Measurements from ENCODE around the gene RAPGEF3.

The RAPGEF3 gene

GRCh38 chr12:47700263-47700662, 58.4 kb downstream of the RAPGEF3 start (continued):
- no peak for TF ChIP-seq ZSCAN5A (tag by site-specific recombination; IDR thresholded peaks at IDR 0.05)
- no peak for TF ChIP-seq RBAK (tag by site-specific recombination; IDR thresholded peaks at IDR 0.05)
- TF ChIP-seq ZNF701 (tag by site-specific recombination; IDR thresholded peaks at IDR 0.05) = no peak

- Histone ChIP-seq H3K27ac (ENCODE audit: extremely low read depth, low read depth, low read length) (no peak overlapping the region), H3K36me3 (ENCODE audit: control insufficient read depth in 2 of 2, insufficient read depth in 1 of 2, low read length in 2 of 2) (peaks cover 55 to 56% of the 10 kb centered on the region in 2 experiments), H3K4me1 (ENCODE audit: control insufficient read depth, insufficient read depth, low read length) (no peaks in the 10 kb centered on the region), H3K4me3 (ENCODE audit: low read depth, low read length) (no peak overlapping the region), H3K9me3 (ENCODE audit: control insufficient read depth, insufficient read depth, low read depth, low read length) (no peaks in the 10 kb centered on the region)
- TF ChIP-seq ZNF121 (tag by site-specific recombination; IDR thresholded peaks at IDR 0.05) = no peak
- TF ChIP-seq ZNF2 (tag by site-specific recombination; IDR thresholded peaks at IDR 0.05) = no peak
- TF ChIP-seq ZNF692 (tag by site-specific recombination; IDR thresholded peaks at IDR 0.05) = no peak
- no peak for TF ChIP-seq ZNF785 (tag by site-specific recombination; IDR thresholded peaks at IDR 0.05)
- no peak for TF ChIP-seq ZNF792 (tag by site-specific recombination; IDR thresholded peaks at IDR 0.05)
- no peak for TF ChIP-seq REPIN1 (tag by site-specific recombination; IDR thresholded peaks at IDR 0.05; ENCODE audit: low read depth)
- TF ChIP-seq EGR2 (tag by site-specific recombination; IDR thresholded peaks at IDR 0.05; ENCODE audit: low read depth) = no peak
- TF ChIP-seq ZNF18 (tag by site-specific recombination; IDR thresholded peaks at IDR 0.05) = no peak
- no peak for TF ChIP-seq ZNF341 (tag by site-specific recombination; IDR thresholded peaks at IDR 0.05; ENCODE audit: low read depth)
- TF ChIP-seq ZNF548 (tag by site-specific recombination; IDR thresholded peaks at IDR 0.05) = no peak
- no peak for TF ChIP-seq ZNF362 (tag by site-specific recombination; IDR thresholded peaks at IDR 0.05)
- TF ChIP-seq KLF10 (tag by site-specific recombination; IDR thresholded peaks at IDR 0.05) = no peak
- no peak for TF ChIP-seq ZNF623 (tag by site-specific recombination; IDR thresholded peaks at IDR 0.05)
- TF ChIP-seq ZNF660 (tag by site-specific recombination; IDR thresholded peaks at IDR 0.05) = no peak
- no peak for TF ChIP-seq ZBTB48 (tag by site-specific recombination; IDR thresholded peaks at IDR 0.05)
- no peak for TF ChIP-seq ZNF48 (tag by site-specific recombination; IDR thresholded peaks at IDR 0.05)
- TF ChIP-seq HOXD13 (CRISPR knock-in tag; IDR thresholded peaks at IDR 0.05; ENCODE audit: borderline replicate concordance) = no peak
- POLR2A ChIA-PET = interaction anchor here (0.6 kb wide), 1 partner anchor 1886 kb away, joined by 4 read pairs; no protein-coding TSS in a partner anchor
- CTCF ChIA-PET = interaction anchor here (0.6 to 1.2 kb wide), 4 partner anchors 12 to 62 kb away, joined by 3 to 6 read pairs (median 3); no protein-coding TSS in a partner anchor
Observed at GRCh38 chr12:47698631-47699030, 60.0 kb downstream of the RAPGEF3 start.

- Histone ChIP-seq H3K27ac (ENCODE audit: extremely low read depth, low read depth, low read length) (no peak overlapping the region), H3K36me3 (ENCODE audit: control insufficient read depth in 2 of 2, insufficient read depth in 1 of 2, low read length in 2 of 2) (peaks cover 59 to 60% of the 10 kb centered on the region in 2 experiments), H3K4me3 (ENCODE audit: low read depth, low read length) (no peak overlapping the region), H3K9me3 (ENCODE audit: control insufficient read depth, insufficient read depth, low read depth, low read length) (no peaks in the 10 kb centered on the region), H3K4me1 (ENCODE audit: control insufficient read depth, insufficient read depth, low read length) (no peaks in the 10 kb centered on the region)
- ChIA-PET POLR2A (interaction anchor here (0.6 kb wide), 1 partner anchor 1885 kb away, joined by 4 read pairs; no protein-coding TSS in a partner anchor), CTCF (interaction anchor here (0.6 to 1.2 kb wide), 3 partner anchors 11 to 61 kb away, joined by 3 to 6 read pairs (median 3); no protein-coding TSS in a partner anchor)
- TF ChIP-seq ZNF169 (tag by site-specific recombination; IDR thresholded peaks at IDR 0.05) (no peak), ZNF19 (tag by site-specific recombination; IDR thresholded peaks at IDR 0.05; ENCODE audit: low read depth) (no peak), ZSCAN30 (tag by site-specific recombination; IDR thresholded peaks at IDR 0.05) (no peak), ZNF629 (tag by site-specific recombination; IDR thresholded peaks at IDR 0.05) (no peak), ZNF16 (tag by site-specific recombination; IDR thresholded peaks at IDR 0.05; ENCODE audit: low read depth) (no peak), KLF1 (tag by site-specific recombination; IDR thresholded peaks at IDR 0.05) (no peak), IKZF3 (tag by site-specific recombination; IDR thresholded peaks at IDR 0.05) (no peak), ZNF785 (tag by site-specific recombination; IDR thresholded peaks at IDR 0.05) (no peak), ZNF571 (tag by site-specific recombination; IDR thresholded peaks at IDR 0.05) (no peak), EGR2 (tag by site-specific recombination; IDR thresholded peaks at IDR 0.05; ENCODE audit: low read depth) (no peak), GLI2 (tag by site-specific recombination; IDR thresholded peaks at IDR 0.05; ENCODE audit: borderline replicate concordance, low read depth) (no peak), ZNF768 (tag by site-specific recombination; IDR thresholded peaks at IDR 0.05) (no peak), ZNF501 (tag by site-specific recombination; IDR thresholded peaks at IDR 0.05) (no peak), SP3 (tag by site-specific recombination; IDR thresholded peaks at IDR 0.05) (no peak)
Observed at GRCh38 chr12:47698055-47698454, 60.6 kb downstream of the RAPGEF3 start.
